Ishikawa (cell line): ENCODE results near the gene ANO6.

ENCODE experiments used
- CREB1 ChIP-seq: IDR thresholded peaks from 2 replicates; pipeline ENCODE4 v1.6.1; 2012; ENCODE audit warnings: low read depth
- FOXM1 ChIP-seq: IDR thresholded peaks from 2 replicates; pipeline ENCODE4 v1.6.1; 2012; ENCODE audit warnings: low read depth, borderline replicate concordance
- MAX ChIP-seq: IDR thresholded peaks from 2 replicates; pipeline ENCODE4 v1.6.1; 2012
- RAD21 ChIP-seq: IDR thresholded peaks from 2 replicates; pipeline ENCODE4 v1.6.1; 2012; ENCODE audit warnings: low read depth
- TAF1 ChIP-seq: IDR thresholded peaks from 2 replicates; pipeline ENCODE4 v1.6.1; 2012; ENCODE audit warnings: low read depth, mild to moderate bottlenecking

- TF ChIP-seq RAD21 = no peak
- no peak for TF ChIP-seq CREB1
- no peak for TF ChIP-seq TAF1
- TF ChIP-seq FOXM1 = no peak
- no peak for TF ChIP-seq MAX
Observed at GRCh38 chr12:45329702-45330101, 113.8 kb downstream of the ANO6 start.
